Suprapubic skin (tissue), 4 donors: ENCODE results near the gene CLNK. TPM values are rescaled to one million over a fixed set of nuclear protein-coding genes. Genes with fewer than 3 reads are reported as not detected.

ENCODE experiments used
- DNase-seq, 2 donors: peaks; one replicate each; pipeline ENCODE4 v3.0.0-alpha.2; 2019; ENCODE audit warnings: low spot score in 2 of 2
- H3K27ac ChIP-seq: fragments of 200-600 bp; sonication (generic); one replicate; pipeline ENCODE4 v1.5.1; 2019
- H3K27me3 ChIP-seq: fragments of 200-600 bp; sonication (generic); one replicate; pipeline ENCODE4 v1.5.1; 2019
- H3K36me3 ChIP-seq: fragments of 200-600 bp; sonication (generic); one replicate; pipeline ENCODE4 v1.5.1; 2019
- H3K4me1 ChIP-seq: fragments of 200-600 bp; sonication (generic); one replicate; pipeline ENCODE4 v1.5.1; 2019
- H3K4me3 ChIP-seq: fragments of 200-600 bp; sonication (generic); one replicate; pipeline ENCODE4 v1.5.1; 2019; ENCODE audit warnings: mild to moderate bottlenecking
- H3K9me3 ChIP-seq: fragments of 200-600 bp; sonication (generic); one replicate; pipeline ENCODE4 v1.5.1; 2019
- EP300 ChIP-seq: sonication (generic); formaldehyde crosslinking; IDR thresholded peaks from one replicate; pipeline ENCODE4 v1.6.1; 2017; ENCODE audit warnings: antibody characterized with exemption
- POLR2A ChIP-seq, 2 donors: fragments of 450-650 bp; IDR thresholded peaks; one replicate each; pipeline ENCODE4 v1.6.1; 2017; ENCODE audit warnings: antibody characterized with exemption in 2 of 2, mild to moderate bottlenecking in 2 of 2, moderate library complexity in 2 of 2
- POLR2AphosphoS5 ChIP-seq, 3 donors: sonication (generic); formaldehyde crosslinking; IDR thresholded peaks; one replicate each; pipeline ENCODE4 v1.6.1; 2017; ENCODE audit warnings: antibody characterized with exemption in 3 of 3
- WGBS: methylation state at CpG from one replicate; pipeline ENCODE4 v1.1.5; 2018; 5-methylcytosine and 5-hydroxymethylcytosine counted together
- total RNA-seq, 4 donors: library from RNA; depleted of rRNA; stranded (reverse); fragments of >200 nt; gene quantifications; one replicate each; pipeline ENCODE4 v1.1.0, GENCODE V29; 2016
- TF ChIP-seq, protein P1 (sequence below), 2 donors: fragments of 200-600 bp in 1 of 2; fragments of 450-650 bp in 1 of 2; sonication (generic) in 1 of 2; IDR thresholded peaks; one replicate each; pipeline ENCODE4 v1.5.1; 2016 to 2019; ENCODE audit warnings: antibody characterized with exemption in 2 of 2, mild to moderate bottlenecking in 1 of 2, moderate library complexity in 1 of 2

Gene CLNK
- total RNA-seq, 4 donors from 2014 or later: 0.11 to 0.64 (median 0.52) TPM; not detected in 1

DNA sequence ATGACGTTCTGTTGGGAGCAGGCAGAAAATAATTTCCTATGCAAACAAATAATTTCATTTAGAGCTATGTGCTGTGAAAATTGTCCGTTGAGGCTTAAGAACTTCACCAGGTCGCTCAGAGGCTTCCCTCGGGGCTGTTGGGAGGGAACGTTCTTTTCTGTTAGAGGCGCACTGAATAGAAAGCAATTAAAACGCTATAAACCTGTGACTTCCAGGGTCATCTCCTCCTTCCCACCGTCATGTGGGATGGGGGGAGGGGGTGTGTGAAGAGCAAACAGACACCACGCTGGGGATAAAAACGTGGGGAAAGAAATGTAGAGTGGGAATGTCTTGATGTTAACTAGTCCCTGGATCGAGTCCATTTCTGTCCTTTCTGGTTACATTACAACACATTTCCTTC, 192.1 kb downstream of the CLNK start:
- WGBS: 29% methylated on average over 11 of the region's 11 CpGs
- no peak for DNase-seq
- Histone ChIP-seq H3K4me3 (no peak overlapping the region), H3K36me3 (no peaks in the 10 kb centered on the region), H3K9me3 (no peaks in the 10 kb centered on the region), H3K27ac (no peak overlapping the region), H3K27me3 (peaks cover 3% of the 10 kb centered on the region), H3K4me1 (no peaks in the 10 kb centered on the region)
- TF ChIP-seq EP300: no peak
- TF ChIP-seq POLR2A (IDR thresholded peaks at IDR 0.05): no peak
- TF ChIP-seq POLR2AphosphoS5 (IDR thresholded peaks at IDR 0.05): no peak
- TF ChIP-seq, protein P1, sequence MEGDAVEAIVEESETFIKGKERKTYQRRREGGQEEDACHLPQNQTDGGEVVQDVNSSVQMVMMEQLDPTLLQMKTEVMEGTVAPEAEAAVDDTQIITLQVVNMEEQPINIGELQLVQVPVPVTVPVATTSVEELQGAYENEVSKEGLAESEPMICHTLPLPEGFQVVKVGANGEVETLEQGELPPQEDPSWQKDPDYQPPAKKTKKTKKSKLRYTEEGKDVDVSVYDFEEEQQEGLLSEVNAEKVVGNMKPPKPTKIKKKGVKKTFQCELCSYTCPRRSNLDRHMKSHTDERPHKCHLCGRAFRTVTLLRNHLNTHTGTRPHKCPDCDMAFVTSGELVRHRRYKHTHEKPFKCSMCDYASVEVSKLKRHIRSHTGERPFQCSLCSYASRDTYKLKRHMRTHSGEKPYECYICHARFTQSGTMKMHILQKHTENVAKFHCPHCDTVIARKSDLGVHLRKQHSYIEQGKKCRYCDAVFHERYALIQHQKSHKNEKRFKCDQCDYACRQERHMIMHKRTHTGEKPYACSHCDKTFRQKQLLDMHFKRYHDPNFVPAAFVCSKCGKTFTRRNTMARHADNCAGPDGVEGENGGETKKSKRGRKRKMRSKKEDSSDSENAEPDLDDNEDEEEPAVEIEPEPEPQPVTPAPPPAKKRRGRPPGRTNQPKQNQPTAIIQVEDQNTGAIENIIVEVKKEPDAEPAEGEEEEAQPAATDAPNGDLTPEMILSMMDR (IDR thresholded peaks at IDR 0.05): no peak

DNA sequence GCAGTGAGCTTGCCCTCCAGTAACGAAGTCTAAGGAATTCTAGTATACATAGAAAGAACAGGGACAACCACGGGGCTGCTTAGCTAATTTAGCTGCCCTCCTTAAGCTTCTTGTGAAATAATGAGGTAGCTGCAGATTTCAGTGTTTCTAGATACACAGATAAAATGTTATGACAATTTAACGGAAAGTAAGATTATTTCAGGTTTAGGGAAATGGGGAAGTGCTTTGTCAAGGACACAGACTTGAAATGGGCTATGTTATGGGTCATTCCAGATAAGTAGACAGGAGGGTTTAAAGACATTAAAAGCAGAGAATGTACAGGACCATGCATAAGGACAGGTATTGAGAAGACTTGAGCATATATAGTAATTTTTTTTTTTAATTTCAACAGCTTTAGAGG, 193.2 kb downstream of the CLNK start:
- WGBS: 90% methylated on average over 3 of the region's 3 CpGs
- Histone ChIP-seq H3K4me3 (no peak overlapping the region), H3K4me1 (no peaks in the 10 kb centered on the region), H3K27me3 (peaks cover 3% of the 10 kb centered on the region), H3K27ac (no peak overlapping the region), H3K36me3 (no peaks in the 10 kb centered on the region), H3K9me3 (no peaks in the 10 kb centered on the region)
- TF ChIP-seq EP300: no peak
- TF ChIP-seq, protein P1 (IDR thresholded peaks at IDR 0.05): no peak
- no peak for TF ChIP-seq POLR2A (IDR thresholded peaks at IDR 0.05)
- TF ChIP-seq POLR2AphosphoS5 (IDR thresholded peaks at IDR 0.05): no peak
- DNase-seq: no peak

DNA sequence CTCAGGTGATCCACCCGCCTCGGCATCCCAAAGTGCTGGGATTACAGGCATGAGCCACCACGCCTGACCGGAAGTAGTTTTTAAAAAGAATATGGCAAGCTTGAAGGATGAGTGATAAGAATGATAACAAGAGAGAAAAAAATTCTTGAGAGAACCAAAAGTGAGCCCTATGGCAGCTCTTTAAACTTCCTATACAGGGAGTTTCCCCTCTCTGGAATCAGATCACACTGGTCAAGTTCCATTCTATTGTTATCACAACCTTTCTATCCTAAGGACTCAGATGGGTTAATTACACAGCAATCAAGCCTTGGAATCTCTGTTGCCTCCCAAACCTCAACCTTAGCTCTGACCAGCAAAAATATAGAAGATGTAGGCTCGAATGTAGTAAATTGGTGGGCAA, 193.6 kb downstream of the CLNK start:
- peaks cover 3% of the 10 kb centered on the region for H3K27me3 ChIP-seq
- H3K4me1 ChIP-seq: no peaks in the 10 kb centered on the region
- H3K4me3 ChIP-seq: no peak overlapping the region
- H3K9me3 ChIP-seq: no peaks in the 10 kb centered on the region
- DNase-seq: no peak
- no peak for TF ChIP-seq POLR2AphosphoS5 (IDR thresholded peaks at IDR 0.05)
- TF ChIP-seq, protein P1 (IDR thresholded peaks at IDR 0.05): no peak
- no peak for TF ChIP-seq POLR2A (IDR thresholded peaks at IDR 0.05)
- TF ChIP-seq EP300: no peak
- H3K27ac ChIP-seq: no peak overlapping the region
- H3K36me3 ChIP-seq: no peaks in the 10 kb centered on the region
- 88% methylated on average over 5 of the region's 5 CpGs for WGBS

DNA sequence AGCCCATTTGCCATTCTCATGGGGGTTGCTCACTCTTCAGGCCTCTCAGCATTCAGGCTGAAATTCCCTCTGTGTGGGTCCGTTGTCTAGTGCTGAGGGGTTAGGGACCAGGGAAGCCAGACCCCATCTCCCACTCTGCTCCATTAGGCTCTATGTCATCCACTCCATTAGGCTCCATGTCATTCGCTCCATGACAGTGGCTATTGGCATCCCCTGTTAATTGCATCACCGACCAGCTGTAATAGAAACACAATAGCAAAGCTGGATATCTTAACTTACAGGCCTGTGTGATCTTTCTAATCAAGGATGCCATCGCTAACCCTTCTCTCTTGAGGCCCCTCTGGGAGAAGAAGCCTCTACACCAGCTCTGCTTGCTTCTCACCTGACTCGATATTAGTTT, 201.7 kb downstream of the CLNK start:
- H3K27me3 ChIP-seq: no peaks in the 10 kb centered on the region
- no peaks in the 10 kb centered on the region for H3K9me3 ChIP-seq
- no peak overlapping the region for H3K27ac ChIP-seq
- WGBS: 75% methylated on average over 5 of the region's 5 CpGs
- no peak for DNase-seq
- H3K4me3 ChIP-seq: no peak overlapping the region
- TF ChIP-seq POLR2AphosphoS5 (IDR thresholded peaks at IDR 0.05) (no peak), EP300 (no peak), POLR2A (IDR thresholded peaks at IDR 0.05) (no peak)
- TF ChIP-seq, protein P1 (IDR thresholded peaks at IDR 0.05): no peak
- H3K36me3 ChIP-seq: no peaks in the 10 kb centered on the region
- H3K4me1 ChIP-seq: no peaks in the 10 kb centered on the region

DNA sequence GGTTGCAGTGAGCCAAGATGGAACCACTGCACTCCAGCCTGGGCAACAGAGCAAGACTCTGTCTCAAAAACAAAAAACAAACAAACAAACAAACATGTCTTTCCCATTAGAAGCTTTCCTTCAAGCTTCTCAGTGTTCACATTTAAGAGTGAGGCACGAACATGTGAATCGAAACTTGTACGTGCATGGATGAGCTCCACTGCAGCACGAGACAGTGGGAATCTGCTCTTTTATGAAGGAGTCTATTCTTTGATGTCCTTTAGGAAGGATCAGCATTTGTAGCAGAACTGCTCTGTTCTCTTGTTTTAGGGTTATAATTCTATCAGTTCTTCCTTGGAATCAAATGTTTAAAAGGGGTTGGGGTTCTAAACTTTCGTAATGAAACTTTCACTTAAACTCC, 204.0 kb downstream of the CLNK start:
- no peaks in the 10 kb centered on the region for H3K27me3 ChIP-seq
- WGBS: 92% methylated on average over 5 of the region's 5 CpGs
- no peaks in the 10 kb centered on the region for H3K9me3 ChIP-seq
- TF ChIP-seq EP300 (no peak), POLR2A (IDR thresholded peaks at IDR 0.05) (no peak), POLR2AphosphoS5 (IDR thresholded peaks at IDR 0.05) (no peak)
- TF ChIP-seq, protein P1 (IDR thresholded peaks at IDR 0.05): no peak
- DNase-seq: no peak
- H3K4me1 ChIP-seq: no peaks in the 10 kb centered on the region
- no peak overlapping the region for H3K27ac ChIP-seq
- H3K4me3 ChIP-seq: no peak overlapping the region
- H3K36me3 ChIP-seq: no peaks in the 10 kb centered on the region
